Ovary (tissue), 9 donors: ENCODE results near the gene PPP2R5C. TPM values are rescaled to one million over a fixed set of nuclear protein-coding genes. Genes with fewer than 3 reads are reported as not detected.

Experiments
- DNase-seq, 5 donors: peaks; one replicate each; pipeline ENCODE4 v3.0.0-alpha.2; 2019 to 2020
- H3K27ac ChIP-seq, 2 donors: fragments of 200-600 bp; one replicate each; pipeline versions ENCODE4 v1.5.1 to v1.8.0; 2019 to 2022
- H3K27me3 ChIP-seq: fragments of 200-600 bp; one replicate; pipeline ENCODE4 v1.8.0; 2022
- H3K36me3 ChIP-seq: fragments of 200-600 bp; sonication (generic); one replicate; pipeline ENCODE4 v1.5.1; 2019
- H3K4me1 ChIP-seq: one replicate; pipeline ENCODE4 v1.8.1; 2013; ENCODE audit warnings: mild to moderate bottlenecking, moderate library complexity; ENCODE audit not compliant: insufficient read depth
- H3K4me3 ChIP-seq: fragments of 200-600 bp; sonication (generic); one replicate; pipeline ENCODE4 v1.5.1; 2017
- H3K9me3 ChIP-seq, 2 donors: fragments of 200-600 bp in 1 of 2; sonication (generic) in 1 of 2; one replicate each; pipeline versions ENCODE4 v1.5.1 to v1.8.1; 2013 to 2019; ENCODE audit warnings: mild to moderate bottlenecking in 1 of 2, moderate library complexity in 1 of 2
- CTCF ChIP-seq, 3 donors: fragments of 450-650 bp in 2 of 3; fragments of 200-600 bp in 1 of 3; IDR thresholded peaks; one replicate each; pipeline versions ENCODE4 v1.5.1 to v1.8.0; 2016 to 2022; ENCODE audit warnings: antibody characterized with exemption in 3 of 3, mild to moderate bottlenecking in 1 of 3
- EP300 ChIP-seq: sonication (generic); formaldehyde crosslinking; IDR thresholded peaks from one replicate; pipeline ENCODE4 v1.6.1; 2017; ENCODE audit warnings: antibody characterized with exemption
- POLR2A ChIP-seq: fragments of 450-650 bp; IDR thresholded peaks from one replicate; pipeline ENCODE4 v1.6.1; 2017; ENCODE audit warnings: antibody characterized with exemption, mild to moderate bottlenecking, moderate library complexity
- WGBS, 3 donors: extraction: QIAGEN DNeasy Blood & Tissue Kit in 1 of 3; methylation state at CpG; one replicate each; pipeline versions ENCODE4 v1.1.5 to v1.1.7; 2013 to 2017; 5-methylcytosine and 5-hydroxymethylcytosine counted together
- intact Hi-C, 4 donors: fragments of 100-400 bp; cut with DNase I; formaldehyde crosslinking; loops; one replicate each; pipeline versions ENCODE4 v1.11.0 to v1.15.1; 2022 to 2023
- polyA plus RNA-seq, 2 donors: library from polyadenylated mRNA; stranded (reverse); fragments of 200-250 nt in 1 of 2; fragments of 350-450 nt in 1 of 2; fragmentation: Illumina TruSeq in 1 of 2; extraction: RNeasy Lipid Tissue Mini Kit (QIAGEN cat#74804) in 1 of 2; gene quantifications; one replicate each; pipeline ENCODE4 v1.2.3, GENCODE V29; 2013 to 2014
- total RNA-seq, 7 donors: library from RNA; depleted of rRNA in 2 of 7; stranded (reverse); fragments of >200 nt in 2 of 7; fragmentation: NEBNext Ultra II Directional in 3 of 7; extraction: Animal tissue kit (Norgen Biotek cat#: 25700) in 3 of 7; gene quantifications; one replicate each; pipeline versions ENCODE4 v1.1.0 to v1.2.4, GENCODE V29; 2016 to 2023
- donor health status: DM: no; HTN: no; CAD: no; lungs with moderate emphysema.
- donor health status: DM: no; HTN: no; CAD: no.
- donor health status: Bipolar disorder and iron deficiency.
- donor health status: DM: yes; HTN: yes; CAD: no.
- donor health status: DM: no; HTN: no; CAD: no.
- donor health status: DM: yes; HTN: yes; CAD: no.

PPP2R5C gene
- total and polyA plus RNA-seq, 9 donors, result 52.8 to 136 (median 96.6) TPM

GRCh38 chr14:101714394-101714793 lies 47.1 kb upstream of the PPP2R5C start:
- no peaks in the 10 kb centered on the region for H3K9me3 ChIP-seq
- H3K4me3 ChIP-seq, result no peak overlapping the region
- WGBS, 3 donors, result 80 to 88% (median 87%) methylated on average over 3 of the region's 3 CpGs
- DNase-seq, result peak in 1 of 5 donors; percentile 2
- H3K36me3 ChIP-seq, result no peaks in the 10 kb centered on the region
- intact Hi-C loops, result loop anchor here in 1 of 4 donors (10.0 kb wide), 1 partner anchor 380 kb away; no protein-coding TSS in a partner anchor
- TF ChIP-seq POLR2A (no peak), EP300 (no peak), CTCF (IDR thresholded peaks at IDR 0.05) (no peak)
- H3K27me3 ChIP-seq, result no peaks in the 10 kb centered on the region
- no peak overlapping the region for H3K27ac ChIP-seq
- H3K4me1 ChIP-seq, result no peaks in the 10 kb centered on the region

GRCh38 chr14:101715210-101716076 lies 46.1 kb upstream of the PPP2R5C start:
- H3K27ac ChIP-seq, result no peak overlapping the region
- no peaks in the 10 kb centered on the region for H3K4me1 ChIP-seq
- WGBS, 3 donors, result 85 to 88% (median 86%) methylated on average over 14 of the region's 14 CpGs
- H3K4me3 ChIP-seq, result no peak overlapping the region
- no peaks in the 10 kb centered on the region for H3K27me3 ChIP-seq
- TF ChIP-seq CTCF (IDR thresholded peaks at IDR 0.05), result no peak
- TF ChIP-seq POLR2A, result no peak
- no peak for TF ChIP-seq EP300
- H3K36me3 ChIP-seq, result no peaks in the 10 kb centered on the region
- peak in 1 of 5 donors; percentile 2 for DNase-seq
- no peaks in the 10 kb centered on the region for H3K9me3 ChIP-seq
- intact Hi-C loops, result loop anchor here in 1 of 4 donors (10.0 kb wide), 1 partner anchor 379 kb away; no protein-coding TSS in a partner anchor

- 88 to 90% (median 88%) methylated on average over 19 of the region's 19 CpGs for WGBS, 3 donors
- H3K27ac ChIP-seq, result no peak overlapping the region
- H3K27me3 ChIP-seq, result no peaks in the 10 kb centered on the region
- TF ChIP-seq EP300 (no peak), CTCF (IDR thresholded peaks at IDR 0.05) (no peak), POLR2A (no peak)
- peak in 1 of 5 donors; percentile 6 for DNase-seq
- no peak overlapping the region for H3K4me3 ChIP-seq
- intact Hi-C loops, result loop anchor here in 1 of 4 donors (10.0 kb wide), 1 partner anchor 378 kb away; no protein-coding TSS in a partner anchor
- H3K4me1 ChIP-seq, result no peaks in the 10 kb centered on the region
- no peaks in the 10 kb centered on the region for H3K36me3 ChIP-seq
- H3K9me3 ChIP-seq, result no peaks in the 10 kb centered on the region
These were observed 45.2 kb upstream of the PPP2R5C start for GRCh38 chr14:101716077-101716950.

GRCh38 chr14:101716956-101717662 lies 44.4 kb upstream of the PPP2R5C start:
- Histone ChIP-seq H3K36me3 (no peaks in the 10 kb centered on the region), H3K27me3 (no peaks in the 10 kb centered on the region), H3K4me1 (no peaks in the 10 kb centered on the region), H3K27ac (no peak overlapping the region), H3K9me3 (no peaks in the 10 kb centered on the region), H3K4me3 (no peak overlapping the region)
- intact Hi-C loops, result loop anchor here in 1 of 4 donors (10.0 kb wide), 1 partner anchor 378 kb away; no protein-coding TSS in a partner anchor
- no peak for DNase-seq
- 83 to 87% (median 86%) methylated on average over 17 of the region's 17 CpGs for WGBS, 3 donors
- TF ChIP-seq EP300, result no peak
- TF ChIP-seq CTCF (IDR thresholded peaks at IDR 0.05), result no peak
- no peak for TF ChIP-seq POLR2A
